ENCODE data around the gene KSR2.
"Not testable (repeated sequence)": the region's sequence is repeated elsewhere in the genome, so short reads cannot be mapped to it uniquely, and the experiment has no call there.

- TF ChIP-seq CTCF, POLR2A (IDR thresholded peaks at IDR 0.05): not testable (repeated sequence)
Measured at GRCh38 chr12:117857139-117857538, 111.7 kb downstream of the KSR2 start.
